Erythroblast (primary cell): ENCODE data around the gene ZDHHC6.
"Not testable (repeated sequence)": the region's sequence is repeated elsewhere in the genome, so short reads cannot be mapped to it uniquely, and the experiment has no call there.

Experiments used
- DNase-seq, 2 experiments: peaks; one replicate each; lab custom pipeline; 2025; lab: John Stamatoyannopoulos, UW
- GATA1 ChIP-seq: IDR thresholded peaks from 2 replicates; pipeline ENCODE4 v1.6.1; 2011; ENCODE audit warnings: low read depth, mild to moderate bottlenecking, control low read depth, low read length, moderate library complexity
- POLR2A ChIP-seq: IDR thresholded peaks from 2 replicates; pipeline ENCODE4 v1.6.1; 2011; ENCODE audit warnings: mild to moderate bottlenecking, low read length

Gene ZDHHC6

DNA sequence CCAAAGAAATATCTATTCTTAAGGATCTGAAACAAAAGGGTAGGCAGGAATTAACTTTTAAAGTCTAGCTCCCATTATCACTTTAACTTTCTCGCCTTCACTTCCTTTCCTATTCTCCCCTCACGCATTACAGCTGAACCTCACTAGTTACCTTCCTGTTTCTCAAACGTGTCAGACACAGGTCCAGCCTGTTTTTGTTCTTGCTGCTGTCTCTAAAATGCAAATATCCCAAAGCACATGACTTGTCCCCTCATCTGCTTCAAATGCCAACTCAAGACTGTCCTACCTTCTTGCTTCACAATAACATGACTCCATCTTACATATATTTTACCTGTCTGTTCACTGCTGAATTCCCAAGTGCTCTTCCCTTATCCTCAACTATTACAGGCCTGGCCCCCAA is 17.6 kb downstream of the ZDHHC6 start:
- DNase-seq: no peak
- TF ChIP-seq GATA1 (no peak), POLR2A (no peak)

DNA sequence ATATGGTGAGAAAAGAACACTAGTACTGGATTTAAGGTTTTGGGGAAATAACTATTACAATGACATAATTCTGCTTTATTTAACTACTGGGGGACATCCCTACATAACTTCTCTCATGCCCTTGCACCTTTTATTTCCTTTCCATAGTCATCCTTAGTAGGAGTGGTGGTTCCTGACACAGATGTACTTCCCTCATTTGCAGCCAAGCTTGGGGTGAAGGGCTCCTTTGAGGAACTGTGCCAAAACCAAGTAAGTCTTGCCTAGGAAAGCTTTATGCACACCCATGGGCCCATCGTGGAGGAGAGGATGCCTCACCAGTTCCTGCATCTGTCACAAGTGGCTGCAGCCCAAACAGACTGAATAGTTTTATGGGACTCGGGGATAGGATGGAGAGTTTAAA is 20.6 kb downstream of the ZDHHC6 start:
- no peak for TF ChIP-seq GATA1
- no peak for TF ChIP-seq POLR2A
- no peak for DNase-seq

DNA sequence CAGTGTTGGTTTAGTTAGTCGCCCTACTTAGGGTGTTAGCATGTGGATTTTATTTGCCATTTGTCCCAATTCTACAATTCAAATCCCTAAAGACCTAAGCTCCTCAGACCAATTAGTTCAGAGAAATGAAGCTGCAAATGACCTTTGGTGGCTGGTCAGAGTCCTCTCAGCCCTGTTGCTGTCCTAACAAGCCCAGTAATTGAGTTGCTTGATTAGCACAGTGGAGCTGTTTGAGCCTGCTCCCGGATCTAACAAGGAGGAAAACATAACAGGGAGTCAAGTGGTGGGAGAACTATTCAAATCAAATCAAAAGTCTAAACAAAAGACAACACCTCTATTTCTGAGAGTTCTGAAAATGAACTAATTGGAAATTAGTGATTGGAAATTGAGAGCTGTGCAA is 22.1 kb downstream of the ZDHHC6 start:
- TF ChIP-seq POLR2A (no peak), GATA1 (no peak)
- DNase-seq: no peak

DNA sequence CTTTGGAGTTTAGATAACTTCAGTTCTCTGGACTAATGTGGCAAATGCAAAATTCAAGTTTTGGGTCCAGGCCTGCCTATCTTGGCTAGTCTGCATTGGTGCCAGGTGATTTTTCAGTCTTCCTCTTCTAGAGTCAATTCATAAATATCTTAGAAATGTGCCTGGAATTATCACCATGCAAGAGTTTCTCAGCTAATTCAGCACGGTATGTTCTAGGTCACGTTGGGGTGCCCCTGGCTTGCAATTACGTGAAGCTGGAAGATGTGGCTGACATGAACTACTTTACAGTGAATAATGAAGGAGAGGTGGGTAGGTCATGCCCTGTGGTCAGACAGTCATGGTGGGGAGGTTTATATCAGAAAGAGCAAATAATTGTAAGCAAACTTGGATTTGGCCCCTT is 25.0 kb downstream of the ZDHHC6 start:
- DNase-seq: no peak
- TF ChIP-seq POLR2A: no peak
- TF ChIP-seq GATA1: no peak

- peak; percentile 55 to 86 for DNase-seq
- TF ChIP-seq POLR2A (no peak), GATA1 (no peak)
Measured at GRCh38 chr10:112412696-112413095, 34.0 kb downstream of the ZDHHC6 start.

- TF ChIP-seq POLR2A (no peak), GATA1 (no peak)
- DNase-seq: peak; percentile 32 to 33
Measured at GRCh38 chr10:112409755-112410154, 37.0 kb downstream of the ZDHHC6 start.

- TF ChIP-seq POLR2A (no peak), GATA1 (no peak)
- peak; percentile 53 to 79 for DNase-seq
Measured at GRCh38 chr10:112409299-112409698, 37.4 kb downstream of the ZDHHC6 start.

DNA sequence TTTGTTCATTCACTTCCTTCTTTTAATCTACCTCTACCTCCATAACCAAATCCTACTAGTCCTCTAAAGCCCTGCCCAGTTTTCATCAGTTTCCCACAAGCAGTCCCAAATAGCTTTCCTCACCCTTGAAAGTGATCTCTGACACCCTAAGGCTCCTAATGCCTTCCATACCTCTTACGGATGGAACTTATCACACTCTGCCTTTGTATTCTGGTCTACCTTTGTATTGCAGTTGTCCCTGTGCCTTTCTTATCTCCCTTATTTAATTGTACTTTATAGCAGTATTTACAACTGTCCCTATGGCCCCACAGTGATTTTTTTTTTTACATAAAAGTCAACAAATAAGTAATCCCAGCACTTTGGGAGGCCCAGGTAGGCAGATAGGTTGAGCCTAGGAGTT is 39.0 kb downstream of the ZDHHC6 start:
- TF ChIP-seq GATA1 (no peak), POLR2A (no peak)
- no peak for DNase-seq

- DNase-seq: not testable (repeated sequence)
Measured at GRCh38 chr10:112406806-112407205, 39.9 kb downstream of the ZDHHC6 start.

DNA sequence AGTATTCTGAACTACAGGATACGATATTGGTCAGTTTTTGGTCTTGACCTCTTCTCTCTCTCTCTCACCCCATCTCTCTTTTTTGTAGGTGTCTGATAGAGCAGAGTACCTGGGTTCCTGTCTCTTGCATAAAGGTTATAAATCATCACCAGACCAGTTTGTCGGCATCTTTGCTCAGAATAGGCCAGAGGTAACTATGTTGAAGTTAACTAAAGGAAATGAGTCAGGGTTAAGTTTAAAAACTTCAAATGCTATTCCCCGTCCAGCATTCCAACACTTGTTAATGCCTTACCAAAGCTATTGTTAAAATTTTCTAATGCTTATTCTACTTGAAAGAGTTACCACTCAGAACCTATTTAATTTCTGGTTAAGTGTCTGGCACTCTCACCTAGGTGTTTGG is 42.1 kb downstream of the ZDHHC6 start:
- no peak for DNase-seq
- no peak for TF ChIP-seq GATA1
- TF ChIP-seq POLR2A: no peak

- TF ChIP-seq GATA1 (no peak), POLR2A (no peak)
- no peak for DNase-seq
Measured at GRCh38 chr10:112402917-112403316, 43.8 kb downstream of the ZDHHC6 start.

DNA sequence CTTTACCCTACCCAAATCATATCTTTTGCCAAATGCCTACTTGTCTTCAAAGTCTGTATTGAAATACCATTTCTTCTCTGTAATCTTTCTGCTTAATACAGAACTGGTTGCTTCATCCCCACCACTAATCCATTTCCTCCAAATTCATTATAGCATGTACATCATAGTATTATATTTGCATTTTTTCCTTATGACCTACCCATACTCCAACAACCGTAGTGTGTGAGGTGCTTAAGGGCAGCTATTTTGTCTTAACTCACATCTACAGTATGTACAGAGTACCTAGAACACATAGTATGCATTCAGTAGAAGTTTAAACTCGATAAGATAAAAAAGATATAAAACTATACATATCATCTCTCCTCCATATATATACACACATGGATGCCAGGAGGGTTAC is 49.1 kb downstream of the ZDHHC6 start:
- DNase-seq: no peak
- no peak for TF ChIP-seq GATA1

DNA sequence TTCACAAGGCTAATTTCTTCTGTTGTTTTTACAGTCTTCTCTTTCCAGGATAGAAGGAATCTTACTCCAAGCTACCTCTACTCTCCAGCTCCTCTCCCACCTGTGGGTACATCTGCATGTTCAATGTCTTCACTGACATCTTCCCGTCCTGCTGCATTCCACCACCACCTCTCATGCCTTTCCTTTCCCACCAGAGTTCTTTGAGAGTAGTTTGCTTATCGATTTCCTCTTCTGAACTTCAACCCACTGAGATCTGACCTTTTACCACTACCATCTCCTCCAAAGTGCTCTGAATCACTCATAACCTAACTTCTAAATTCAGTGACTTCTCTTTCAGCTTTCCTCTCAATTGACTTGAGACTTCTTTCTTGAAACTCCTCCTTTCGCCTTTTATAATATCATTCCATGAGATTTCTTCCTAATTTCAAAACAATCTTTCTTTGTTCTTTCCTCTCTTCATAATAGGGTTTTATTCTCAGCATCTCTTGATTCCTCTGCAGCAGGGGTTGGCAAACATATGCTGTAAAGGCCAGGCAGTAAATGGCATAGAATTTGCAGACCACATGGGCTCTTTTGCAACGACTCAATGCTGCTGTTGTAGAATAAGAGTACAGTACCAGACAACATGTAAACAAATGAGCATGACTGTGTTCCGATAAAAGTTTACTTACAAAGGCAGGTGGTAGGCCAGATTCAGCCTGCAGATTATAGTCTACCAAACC is 50.7 kb downstream of the ZDHHC6 start:
- DNase-seq: no peak
- TF ChIP-seq GATA1 (no peak), POLR2A (no peak)

DNA sequence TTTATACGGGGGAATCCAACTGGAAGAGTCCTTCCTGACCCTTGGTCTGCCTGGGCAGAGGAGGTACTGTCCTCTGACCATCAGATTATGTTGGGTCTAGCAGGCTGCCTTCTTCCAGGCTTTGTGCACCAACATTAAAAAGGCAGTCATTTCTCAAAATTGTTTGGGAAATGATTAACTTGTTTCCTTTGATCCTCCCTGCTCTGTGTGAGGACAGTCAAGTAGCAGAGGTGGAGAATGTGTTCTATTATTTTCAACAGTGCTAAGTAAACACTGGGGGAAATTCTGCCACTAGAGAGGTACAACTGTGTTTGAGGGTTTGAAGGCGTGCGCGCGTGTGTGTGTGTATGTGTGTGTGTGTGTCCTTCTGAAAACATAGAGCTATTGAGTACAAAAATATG is 52.2 kb downstream of the ZDHHC6 start:
- peak in 1 of 2 experiments; percentile 3 for DNase-seq
- TF ChIP-seq POLR2A: no peak
- no peak for TF ChIP-seq GATA1

DNA sequence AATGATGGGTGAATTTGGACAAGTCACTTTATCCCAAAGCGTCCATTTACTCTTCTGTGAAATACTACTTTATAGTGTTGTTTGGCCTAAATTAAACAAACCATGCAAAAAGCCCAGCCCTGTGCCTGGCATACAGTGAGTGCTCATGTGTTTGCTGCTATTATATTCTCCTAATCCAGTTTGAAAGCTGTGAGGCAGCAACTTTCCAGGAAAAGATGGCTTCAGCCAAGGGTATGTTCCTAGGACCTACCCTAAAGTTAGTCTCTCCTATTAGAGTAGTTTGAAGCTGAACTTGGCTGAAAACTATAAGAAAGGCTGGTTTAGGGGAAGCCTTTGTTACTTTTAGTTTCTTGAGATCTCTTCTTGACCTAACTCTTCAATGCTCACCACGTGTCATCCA is 52.9 kb downstream of the ZDHHC6 start:
- no peak for TF ChIP-seq GATA1
- no peak for TF ChIP-seq POLR2A
- no peak for DNase-seq

DNA sequence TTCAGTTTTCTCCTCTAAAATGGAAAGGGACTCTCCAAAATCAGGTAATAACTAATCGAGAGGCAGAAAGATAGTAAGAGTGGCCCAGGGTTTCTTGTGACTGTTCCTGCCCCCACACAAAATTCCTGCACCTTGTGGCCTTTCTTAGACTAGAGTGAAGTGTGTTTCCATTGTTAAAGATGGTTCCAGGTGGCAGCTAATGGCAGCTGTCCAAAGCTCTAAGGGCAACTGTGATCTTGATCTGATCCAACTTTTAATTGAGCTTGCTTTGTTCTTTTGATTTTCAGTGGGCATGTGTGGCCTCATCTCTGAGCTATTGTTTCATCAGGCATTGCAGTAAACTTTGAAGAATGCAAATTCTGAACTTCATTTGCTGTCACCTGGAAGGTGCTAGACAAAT is 53.4 kb downstream of the ZDHHC6 start:
- TF ChIP-seq GATA1: no peak
- no peak for TF ChIP-seq POLR2A
- no peak for DNase-seq
